HL-60 (cell line): ENCODE data around the gene OR52B6.

Experiments
- DNase-seq, 2 experiments: peaks; one replicate each; pipeline ENCODE4 v3.0.0-alpha.2; 2010 to 2020; ENCODE audit warnings: low read depth in 1 of 2, low spot score in 1 of 2
- H3K27ac ChIP-seq: fragments of 250-450 bp; sonication (Bioruptor Pico); replicated peaks from 2 replicates; pipeline ENCODE4 v1.5.1; 2020; ENCODE audit warnings: mild to moderate bottlenecking, moderate library complexity
- H3K27me3 ChIP-seq: fragments of 250-450 bp; sonication (Bioruptor Pico); 2 replicates; pipeline ENCODE4 v1.5.1; 2021; ENCODE audit warnings: mild to moderate bottlenecking, moderate library complexity; ENCODE audit not compliant: insufficient read depth, poor library complexity, severe bottlenecking
- H3K4me3 ChIP-seq: replicated peaks from 2 replicates; pipeline ENCODE4 v1.5.1; 2011; ENCODE audit warnings: mild to moderate bottlenecking, control low read depth, low read length; ENCODE audit not compliant: insufficient read depth
- GABPA ChIP-seq: IDR thresholded peaks from 2 replicates; pipeline ENCODE4 v1.6.1; 2012; ENCODE audit warnings: low read depth
- POLR2AphosphoS5 ChIP-seq: IDR thresholded peaks from 2 replicates; pipeline ENCODE4 v1.6.1; 2012; ENCODE audit warnings: low read depth
- SPI1 ChIP-seq: IDR thresholded peaks from 2 replicates; pipeline ENCODE4 v1.6.1; 2012; ENCODE audit warnings: low read depth, mild to moderate bottlenecking, borderline replicate concordance
- TF ChIP-seq, protein P1 (sequence below): IDR thresholded peaks from one replicate; pipeline ENCODE4 v1.5.1; 2011; ENCODE audit warnings: low read length, control low read depth, inconsistent platforms; ENCODE audit not compliant: insufficient read depth
- TF ChIP-seq, protein P2 (sequence below): IDR thresholded peaks from 2 replicates; pipeline ENCODE4 v1.6.1; 2012; ENCODE audit warnings: low read depth; ENCODE audit not compliant: insufficient replicate concordance

The OR52B6 gene

DNA sequence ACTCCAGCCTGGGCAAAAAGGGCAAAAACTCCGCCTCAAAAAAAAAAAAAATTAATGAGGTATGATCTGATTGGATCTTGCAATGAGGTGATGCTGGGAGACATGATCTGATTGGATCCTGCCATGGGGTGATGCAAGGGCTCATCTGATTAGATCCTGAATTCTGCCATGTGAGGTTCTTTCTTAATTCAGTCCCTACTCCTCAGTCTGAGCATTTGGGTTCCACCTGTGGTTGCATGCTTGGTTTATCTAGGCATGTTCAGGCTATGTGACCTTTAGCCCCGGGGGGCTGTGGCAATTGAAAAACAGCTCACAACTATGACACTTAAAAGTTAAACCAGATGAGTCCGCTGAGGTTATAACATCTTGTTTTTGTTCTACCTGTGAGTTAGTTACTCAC is 10.9 kb downstream of the OR52B6 start:
- no peaks in the 10 kb centered on the region for H3K27me3 ChIP-seq

DNA sequence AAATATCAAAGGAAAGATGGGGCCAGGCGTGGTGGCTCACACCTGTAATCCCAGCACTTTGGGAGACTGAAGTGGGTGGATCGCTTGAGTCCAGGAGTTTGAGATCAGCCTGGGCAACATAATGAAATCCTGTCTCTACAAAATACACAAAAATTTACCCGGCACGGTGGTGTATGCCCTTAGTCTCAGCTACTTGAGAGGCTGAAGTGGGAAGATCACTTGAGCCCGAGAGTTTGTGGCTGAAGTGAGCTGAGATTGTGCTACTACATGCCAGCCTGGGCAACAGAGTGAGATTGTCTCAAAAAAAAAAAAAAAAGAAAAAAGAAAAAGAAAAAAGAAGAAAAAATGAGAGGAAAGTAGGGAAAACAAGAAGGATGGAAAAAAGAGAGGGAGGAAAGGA is 11.9 kb downstream of the OR52B6 start:
- Histone ChIP-seq H3K27me3 (no peaks in the 10 kb centered on the region), H3K4me3 (no peak overlapping the region), H3K27ac (no peak overlapping the region)
- DNase-seq, result no peak
- TF ChIP-seq, protein P1, sequence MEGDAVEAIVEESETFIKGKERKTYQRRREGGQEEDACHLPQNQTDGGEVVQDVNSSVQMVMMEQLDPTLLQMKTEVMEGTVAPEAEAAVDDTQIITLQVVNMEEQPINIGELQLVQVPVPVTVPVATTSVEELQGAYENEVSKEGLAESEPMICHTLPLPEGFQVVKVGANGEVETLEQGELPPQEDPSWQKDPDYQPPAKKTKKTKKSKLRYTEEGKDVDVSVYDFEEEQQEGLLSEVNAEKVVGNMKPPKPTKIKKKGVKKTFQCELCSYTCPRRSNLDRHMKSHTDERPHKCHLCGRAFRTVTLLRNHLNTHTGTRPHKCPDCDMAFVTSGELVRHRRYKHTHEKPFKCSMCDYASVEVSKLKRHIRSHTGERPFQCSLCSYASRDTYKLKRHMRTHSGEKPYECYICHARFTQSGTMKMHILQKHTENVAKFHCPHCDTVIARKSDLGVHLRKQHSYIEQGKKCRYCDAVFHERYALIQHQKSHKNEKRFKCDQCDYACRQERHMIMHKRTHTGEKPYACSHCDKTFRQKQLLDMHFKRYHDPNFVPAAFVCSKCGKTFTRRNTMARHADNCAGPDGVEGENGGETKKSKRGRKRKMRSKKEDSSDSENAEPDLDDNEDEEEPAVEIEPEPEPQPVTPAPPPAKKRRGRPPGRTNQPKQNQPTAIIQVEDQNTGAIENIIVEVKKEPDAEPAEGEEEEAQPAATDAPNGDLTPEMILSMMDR, result no peak
- TF ChIP-seq SPI1, result no peak
- TF ChIP-seq GABPA, result no peak
- TF ChIP-seq POLR2AphosphoS5, result no peak
- TF ChIP-seq, protein P2, sequence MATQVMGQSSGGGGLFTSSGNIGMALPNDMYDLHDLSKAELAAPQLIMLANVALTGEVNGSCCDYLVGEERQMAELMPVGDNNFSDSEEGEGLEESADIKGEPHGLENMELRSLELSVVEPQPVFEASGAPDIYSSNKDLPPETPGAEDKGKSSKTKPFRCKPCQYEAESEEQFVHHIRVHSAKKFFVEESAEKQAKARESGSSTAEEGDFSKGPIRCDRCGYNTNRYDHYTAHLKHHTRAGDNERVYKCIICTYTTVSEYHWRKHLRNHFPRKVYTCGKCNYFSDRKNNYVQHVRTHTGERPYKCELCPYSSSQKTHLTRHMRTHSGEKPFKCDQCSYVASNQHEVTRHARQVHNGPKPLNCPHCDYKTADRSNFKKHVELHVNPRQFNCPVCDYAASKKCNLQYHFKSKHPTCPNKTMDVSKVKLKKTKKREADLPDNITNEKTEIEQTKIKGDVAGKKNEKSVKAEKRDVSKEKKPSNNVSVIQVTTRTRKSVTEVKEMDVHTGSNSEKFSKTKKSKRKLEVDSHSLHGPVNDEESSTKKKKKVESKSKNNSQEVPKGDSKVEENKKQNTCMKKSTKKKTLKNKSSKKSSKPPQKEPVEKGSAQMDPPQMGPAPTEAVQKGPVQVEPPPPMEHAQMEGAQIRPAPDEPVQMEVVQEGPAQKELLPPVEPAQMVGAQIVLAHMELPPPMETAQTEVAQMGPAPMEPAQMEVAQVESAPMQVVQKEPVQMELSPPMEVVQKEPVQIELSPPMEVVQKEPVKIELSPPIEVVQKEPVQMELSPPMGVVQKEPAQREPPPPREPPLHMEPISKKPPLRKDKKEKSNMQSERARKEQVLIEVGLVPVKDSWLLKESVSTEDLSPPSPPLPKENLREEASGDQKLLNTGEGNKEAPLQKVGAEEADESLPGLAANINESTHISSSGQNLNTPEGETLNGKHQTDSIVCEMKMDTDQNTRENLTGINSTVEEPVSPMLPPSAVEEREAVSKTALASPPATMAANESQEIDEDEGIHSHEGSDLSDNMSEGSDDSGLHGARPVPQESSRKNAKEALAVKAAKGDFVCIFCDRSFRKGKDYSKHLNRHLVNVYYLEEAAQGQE, result no peak

More for the DNA sequence above, 10.9 kb downstream of the OR52B6 start:
- DNase-seq, result no peak
- TF ChIP-seq GABPA (no peak), POLR2AphosphoS5 (no peak), SPI1 (no peak)
- TF ChIP-seq, protein P2, result no peak
- TF ChIP-seq, protein P1, result no peak
- Histone ChIP-seq H3K27ac (no peak overlapping the region), H3K4me3 (no peak overlapping the region)

DNA sequence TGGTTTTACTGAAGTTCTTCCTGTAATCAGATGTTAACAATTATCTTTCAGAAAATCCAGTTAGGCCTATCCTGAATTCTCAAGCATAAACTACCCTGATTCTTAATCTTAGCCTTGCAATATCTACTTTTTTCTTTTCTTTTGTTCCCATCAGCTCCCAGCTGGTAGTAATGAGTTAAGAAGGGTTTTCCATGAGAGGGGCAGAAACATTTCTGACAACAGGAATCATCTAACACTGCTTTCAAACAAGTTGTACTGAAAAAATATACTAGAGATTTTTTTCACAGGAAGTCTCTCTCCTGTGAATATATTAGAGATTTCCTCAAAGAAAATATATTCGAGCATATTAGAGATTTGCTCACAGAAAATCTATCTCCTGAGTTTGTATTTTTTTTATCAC is 12.5 kb downstream of the OR52B6 start:
- TF ChIP-seq, protein P1, result no peak
- TF ChIP-seq GABPA, result no peak
- Histone ChIP-seq H3K27me3 (no peaks in the 10 kb centered on the region), H3K27ac (no peak overlapping the region), H3K4me3 (no peak overlapping the region)
- DNase-seq, result no peak

DNA sequence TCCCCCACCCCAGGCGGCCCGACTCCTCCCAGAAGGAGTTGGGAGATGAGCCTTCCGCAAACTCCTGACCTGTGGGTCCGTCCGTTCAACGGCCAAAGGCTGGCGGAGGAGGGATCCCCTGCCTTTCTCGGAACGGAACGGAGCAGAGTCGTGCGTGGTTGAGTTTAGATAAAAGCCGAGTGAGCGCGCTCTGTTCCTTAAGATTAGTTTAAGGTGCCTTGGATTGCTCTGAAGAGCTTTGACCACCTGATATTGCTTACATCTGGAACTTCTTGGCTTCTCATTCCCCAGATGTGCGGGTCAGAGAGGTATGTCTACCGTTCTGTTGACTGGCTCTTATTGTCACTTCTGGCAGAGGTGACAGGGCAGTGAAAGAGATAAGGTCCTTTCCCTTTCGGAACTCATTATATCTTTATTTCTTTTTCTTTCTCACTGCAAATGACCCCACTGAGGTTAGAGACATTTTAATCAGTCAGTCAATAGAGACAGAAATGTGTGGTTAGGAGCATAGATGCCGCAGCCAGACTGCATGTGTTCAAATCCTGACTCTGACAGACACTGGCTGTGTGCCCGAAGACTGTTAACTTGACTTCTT is 16.0 kb downstream of the OR52B6 start, which contains the start of gene TRIM6:
Gene TRIM6, plus strand, starts transcription at position 31 of the 595 bp plus-strand sequence. Its CDS starts 261 bp downstream, at position 292.
- no peak for TF ChIP-seq SPI1
- TF ChIP-seq POLR2AphosphoS5, result no peak
- TF ChIP-seq, protein P2, result no peak
- no peak for TF ChIP-seq GABPA
- TF ChIP-seq, protein P1, result no peak
- Histone ChIP-seq H3K4me3 (peak within 1 kb of the TSS; percentile 42), H3K27me3 (no peaks in the 10 kb centered on the region), H3K27ac (peak within 1 kb of the TSS; percentile 52)
- peak; percentile 28 to 59 for DNase-seq
